GM12874 (cell line): ENCODE results near the gene SIPA1.

Source experiments
- CTCF ChIP-seq: IDR thresholded peaks from 2 replicates; pipeline ENCODE4 v1.5.1; 2011; ENCODE audit warnings: low read depth, mild to moderate bottlenecking, control low read depth, low read length, moderate library complexity; ENCODE audit not compliant: insufficient read depth

The SIPA1 gene

GRCh38 chr11:65593518-65594414, 44.1 kb upstream of the SIPA1 start:
- peak; percentile 74 for TF ChIP-seq CTCF

GRCh38 chr11:65595131-65595530, 42.8 kb upstream of the SIPA1 start:
- no peak for TF ChIP-seq CTCF

- TF ChIP-seq CTCF = no peak
Observed at GRCh38 chr11:65595543-65596281, 42.2 kb upstream of the SIPA1 start, which contains the start of gene KCNK7. Gene KCNK7 (minus strand): TSS chr11:65595800. CDS start chr11:65595772, 28 bp downstream.

GRCh38 chr11:65596520-65596919, 41.4 kb upstream of the SIPA1 start:
- TF ChIP-seq CTCF = no peak

GRCh38 chr11:65598258-65598699, 39.6 kb upstream of the SIPA1 start:
- no peak for TF ChIP-seq CTCF

GRCh38 chr11:65599216-65599954, 38.5 kb upstream of the SIPA1 start:
- TF ChIP-seq CTCF = no peak

GRCh38 chr11:65599955-65600246, 38.0 kb upstream of the SIPA1 start:
- TF ChIP-seq CTCF = no peak
